Fibroblast of lung (primary cell): ENCODE results near the gene RPS28. TPM values are rescaled to one million over a fixed set of nuclear protein-coding genes. Genes with fewer than 3 reads are reported as not detected.
"Not testable (repeated sequence)": the region's sequence is repeated elsewhere in the genome, so short reads cannot be mapped to it uniquely, and the experiment has no call there.

Experiments
- DNase-seq, 2 donors: peaks; one replicate each; pipeline versions ENCODE4 v3.0.0 to v3.0.0-alpha.2; 2010; ENCODE audit warnings: low read depth in 2 of 2
- H2AFZ ChIP-seq: 2 replicates; pipeline ENCODE4 v1.5.1; 2012; ENCODE audit warnings: low read length, control low read depth, inconsistent platforms
- H3K27ac ChIP-seq: 2 replicates; pipeline ENCODE4 v1.5.1; 2011; ENCODE audit warnings: low read length, control low read depth; ENCODE audit not compliant: insufficient read depth
- H3K27me3 ChIP-seq: 2 replicates; pipeline ENCODE4 v1.5.1; 2011; ENCODE audit warnings: mild to moderate bottlenecking, low read length; ENCODE audit not compliant: control insufficient read depth, insufficient read depth
- H3K36me3 ChIP-seq: 2 replicates; pipeline ENCODE4 v1.5.1; 2011; ENCODE audit warnings: low read length; ENCODE audit not compliant: control insufficient read depth, insufficient read depth
- H3K4me1 ChIP-seq: 2 replicates; pipeline ENCODE4 v1.5.1; 2011; ENCODE audit warnings: low read length; ENCODE audit not compliant: control insufficient read depth, insufficient read depth; ENCODE audit errors: extremely low read depth
- H3K4me2 ChIP-seq: 2 replicates; pipeline ENCODE4 v1.5.1; 2011; ENCODE audit warnings: low read length, control low read depth; ENCODE audit not compliant: insufficient read depth; ENCODE audit errors: extremely low read depth
- H3K4me3 ChIP-seq, 4 experiments: fragments of 200-600 bp in 1 of 4; sonication (generic) in 1 of 4; replicated peaks in 1 of 4; 2 replicates each; pipeline ENCODE4 v1.5.1; 2011 to 2016; ENCODE audit warnings: low read length in 4 of 4, low read depth in 3 of 4, mild to moderate bottlenecking in 3 of 4, control low read depth in 2 of 4, inconsistent platforms in 1 of 4, mixed read lengths in 1 of 4; ENCODE audit not compliant: insufficient read depth in 1 of 4; ENCODE audit errors: control extremely low read depth in 1 of 4
- H3K79me2 ChIP-seq: 2 replicates; pipeline ENCODE4 v1.5.1; 2012; ENCODE audit warnings: mild to moderate bottlenecking, low read length, inconsistent platforms; ENCODE audit not compliant: control insufficient read depth, insufficient read depth
- H3K9ac ChIP-seq: 2 replicates; pipeline ENCODE4 v1.5.1; 2011; ENCODE audit warnings: mild to moderate bottlenecking, low read length, control low read depth; ENCODE audit not compliant: insufficient read depth
- H3K9me3 ChIP-seq: 2 replicates; pipeline ENCODE4 v1.5.1; 2012; ENCODE audit warnings: low read depth, low read length; ENCODE audit not compliant: control insufficient read depth, insufficient read depth
- H4K20me1 ChIP-seq: 2 replicates; pipeline ENCODE4 v1.5.1; 2011; ENCODE audit warnings: low read length; ENCODE audit not compliant: control insufficient read depth, insufficient read depth; ENCODE audit errors: extremely low read depth
- CTCF ChIP-seq, 2 donors: IDR thresholded peaks in 1 of 2; conservative IDR thresholded peaks in 1 of 2; 1 replicate in 1 of 2; 2 replicates in 1 of 2; pipeline ENCODE4 v1.5.1; 2011 to 2012; ENCODE audit warnings: low read length in 2 of 2, control low read depth in 1 of 2, inconsistent platforms in 1 of 2, low read depth in 1 of 2, mild to moderate bottlenecking in 1 of 2
- EZH2 ChIP-seq: IDR thresholded peaks from 2 replicates; pipeline ENCODE4 v1.5.1; 2012; ENCODE audit warnings: low read length, control low read depth, mild to moderate bottlenecking; ENCODE audit errors: missing control alignments
- polyA plus RNA-seq, 2 donors: library from polyadenylated mRNA; depleted of rRNA in 1 of 2; stranded (reverse) in 1 of 2; unstranded in 1 of 2; fragments of >200 nt; gene quantifications; 2 replicates each; pipeline ENCODE4 v1.2.1, GENCODE V29; 2011 to 2012; ENCODE audit warnings: missing spikeins in 1 of 2
- total RNA-seq: library from RNA; depleted of rRNA; stranded (reverse); fragments of >200 nt; gene quantifications from 2 replicates; pipeline ENCODE4 v1.2.1, GENCODE V29; 2014

Gene RPS28
- total and polyA plus RNA-seq, 2 donors (not counting 1 experiment from before 2014, with no cell fraction given): 216 to 286 TPM

GRCh38 chr19:8316351-8317125, 4.8 kb upstream of the RPS28 start:
- no peak overlapping the region for H3K9ac ChIP-seq
- no peak overlapping the region for H3K4me2 ChIP-seq
- peaks cover 2% of the 10 kb centered on the region for H3K4me1 ChIP-seq
- DNase-seq: no peak
- no peak overlapping the region for H3K27ac ChIP-seq
- H3K36me3 ChIP-seq: peaks cover 4% of the 10 kb centered on the region
- H3K79me2 ChIP-seq: peaks cover 17% of the 10 kb centered on the region
- no peak for TF ChIP-seq CTCF (conservative IDR thresholded peaks at IDR 0.05 in 1 of 2, IDR thresholded peaks at IDR 0.05 in 1 of 2; ENCODE audit: low read depth in 1 of 2, low read length in 2 of 2)
- no peak for TF ChIP-seq EZH2
- H3K27me3 ChIP-seq: no peaks in the 10 kb centered on the region
- H3K9me3 ChIP-seq: no peaks in the 10 kb centered on the region
- no peaks in the 10 kb centered on the region for H4K20me1 ChIP-seq
- H3K4me3 ChIP-seq: no peak overlapping the region
- no peak overlapping the region for H2AFZ ChIP-seq

DNA sequence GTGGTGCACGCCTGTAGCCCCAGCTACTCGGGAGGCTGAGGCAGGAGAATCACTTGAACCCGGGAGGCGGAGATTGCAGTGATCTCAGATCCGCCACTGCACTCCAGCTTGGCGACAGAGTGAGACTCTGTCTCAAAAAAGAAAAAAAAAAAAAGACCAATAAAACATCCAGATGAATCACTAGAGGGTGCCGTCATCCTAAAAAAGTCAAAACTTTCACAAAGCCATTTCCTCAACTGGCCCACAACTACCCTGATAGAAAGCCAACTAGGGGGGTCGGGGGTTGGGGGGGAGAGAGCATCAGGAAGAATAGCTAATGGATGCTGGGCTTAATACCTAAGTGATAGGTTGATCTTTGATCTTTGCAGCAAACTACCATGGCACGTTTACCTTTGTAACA, 2.5 kb upstream of the RPS28 start:
- H3K27me3 ChIP-seq, H2AFZ ChIP-seq, H3K9ac ChIP-seq, H3K4me3 ChIP-seq, DNase-seq, H3K4me2 ChIP-seq, H3K9me3 ChIP-seq, H3K27ac ChIP-seq, H4K20me1 ChIP-seq: not testable (repeated sequence)
- peaks cover 37% of the 10 kb centered on the region for H3K79me2 ChIP-seq
- H3K36me3 ChIP-seq: peaks cover 13% of the 10 kb centered on the region
- peaks cover 11% of the 10 kb centered on the region for H3K4me1 ChIP-seq

GRCh38 chr19:8319807-8320520, 1.3 kb upstream of the RPS28 start:
- TF ChIP-seq EZH2: no peak
- no peak for TF ChIP-seq CTCF (conservative IDR thresholded peaks at IDR 0.05 in 1 of 2, IDR thresholded peaks at IDR 0.05 in 1 of 2; ENCODE audit: low read depth in 1 of 2, low read length in 2 of 2)
- Histone ChIP-seq H3K27ac (peak overlapping the region; percentile 88), H4K20me1 (no peaks in the 10 kb centered on the region), H2AFZ (no peak overlapping the region), H3K4me3 (peak overlapping the region; percentile 86 to 100 (median 96)), H3K9ac (peak overlapping the region; percentile 8), H3K4me2 (peak overlapping the region; percentile 98), H3K27me3 (no peaks in the 10 kb centered on the region), H3K4me1 (peaks cover 11% of the 10 kb centered on the region), H3K9me3 (no peaks in the 10 kb centered on the region), H3K36me3 (peaks cover 15% of the 10 kb centered on the region), H3K79me2 (peaks cover 37% of the 10 kb centered on the region)
- DNase-seq: no peak
